HAP-1 (cell line): ENCODE results near the gene CDX2.

Experiments
- DNase-seq, 2 experiments: peaks; one replicate each; pipeline ENCODE4 v3.0.0-alpha.2; 2016 to 2020; ENCODE audit warnings: low spot score in 2 of 2
- H3K27me3 ChIP-seq: fragments of 250-450 bp; sonication (Bioruptor Pico); 2 replicates; pipeline ENCODE4 v1.5.1; 2020; ENCODE audit warnings: low read depth, mild to moderate bottlenecking, moderate library complexity
- H3K36me3 ChIP-seq: fragments of 250-450 bp; sonication (Bioruptor Pico); replicated peaks from 2 replicates; pipeline ENCODE4 v1.5.1; 2020; ENCODE audit warnings: mild to moderate bottlenecking
- H3K4me1 ChIP-seq: fragments of 250-450 bp; sonication (Bioruptor Pico); 2 replicates; pipeline ENCODE4 v1.5.1; 2020; ENCODE audit warnings: mild to moderate bottlenecking
- H3K4me3 ChIP-seq: fragments of 250-450 bp; sonication (Bioruptor Pico); 2 replicates; pipeline ENCODE4 v1.5.1; 2020; ENCODE audit warnings: mild to moderate bottlenecking, moderate library complexity
- H3K9me3 ChIP-seq: fragments of 250-450 bp; sonication (Bioruptor Pico); 2 replicates; pipeline ENCODE4 v1.5.1; 2020; ENCODE audit warnings: mild to moderate bottlenecking, moderate library complexity
- in situ Hi-C: fragments of 300-500 bp; cut with MboI; formaldehyde crosslinking; loops from 3 replicates; pipeline ENCODE4 v1.14.3; 2020; ENCODE audit warnings: low sequenced_read_pairs, inconsistent platforms, mixed read lengths

The CDX2 gene

GRCh38 chr13:27973961-27974662 lies 5.0 kb upstream of the CDX2 start:
- DNase-seq = no peak
- no peak overlapping the region for H3K4me3 ChIP-seq
- H3K4me1 ChIP-seq = peaks cover 3% of the 10 kb centered on the region; the same call in 1 of the 2 replicates
- in situ Hi-C loops = no loop called here
- H3K9me3 ChIP-seq = no peaks in the 10 kb centered on the region
- H3K27me3 ChIP-seq = no peaks in the 10 kb centered on the region
- H3K36me3 ChIP-seq = no peaks in the 10 kb centered on the region

- no peak overlapping the region for H3K4me3 ChIP-seq
- no peaks in the 10 kb centered on the region for H3K27me3 ChIP-seq
- DNase-seq = no peak
- no peaks in the 10 kb centered on the region for H3K9me3 ChIP-seq
- H3K4me1 ChIP-seq = peaks cover 3% of the 10 kb centered on the region; the same call in 1 of the 2 replicates
- H3K36me3 ChIP-seq = no peaks in the 10 kb centered on the region
- in situ Hi-C loops = no loop called here
Observed at GRCh38 chr13:27973291-27973690, 4.2 kb upstream of the CDX2 start.

GRCh38 chr13:27972478-27972820 lies 3.3 kb upstream of the CDX2 start:
- H3K27me3 ChIP-seq = peaks cover 2% of the 10 kb centered on the region; the same call in 1 of the 2 replicates
- DNase-seq = no peak
- in situ Hi-C loops = no loop called here
- no peak overlapping the region for H3K4me3 ChIP-seq
- no peaks in the 10 kb centered on the region for H3K36me3 ChIP-seq
- no peaks in the 10 kb centered on the region for H3K9me3 ChIP-seq
- H3K4me1 ChIP-seq = peaks cover 3% of the 10 kb centered on the region

GRCh38 chr13:27971776-27972477 lies 2.8 kb upstream of the CDX2 start:
- in situ Hi-C loops = no loop called here
- Histone ChIP-seq H3K36me3 (no peaks in the 10 kb centered on the region), H3K27me3 (peaks cover 7% of the 10 kb centered on the region; the same call in 1 of the 2 replicates), H3K4me1 (peaks cover 3% of the 10 kb centered on the region), H3K4me3 (no peak overlapping the region), H3K9me3 (no peaks in the 10 kb centered on the region)
- no peak for DNase-seq

GRCh38 chr13:27971236-27971645 lies 2.1 kb upstream of the CDX2 start:
- H3K9me3 ChIP-seq = no peaks in the 10 kb centered on the region
- no peak for DNase-seq
- H3K27me3 ChIP-seq = peaks cover 7% of the 10 kb centered on the region; the same call in 1 of the 2 replicates
- in situ Hi-C loops = no loop called here
- peaks cover 3% of the 10 kb centered on the region for H3K4me1 ChIP-seq
- H3K4me3 ChIP-seq = no peak overlapping the region
- no peaks in the 10 kb centered on the region for H3K36me3 ChIP-seq

- Histone ChIP-seq H3K36me3 (no peaks in the 10 kb centered on the region), H3K27me3 (peaks cover 7% of the 10 kb centered on the region; the same call in 1 of the 2 replicates), H3K4me3 (no peak overlapping the region), H3K9me3 (no peaks in the 10 kb centered on the region), H3K4me1 (peaks cover 4% of the 10 kb centered on the region)
- DNase-seq = no peak
- in situ Hi-C loops = no loop called here
Observed at GRCh38 chr13:27970382-27971235, 1.5 kb upstream of the CDX2 start.

GRCh38 chr13:27969866-27970229 lies 733 bp upstream of the CDX2 start:
- Histone ChIP-seq H3K4me3 (no peak overlapping the region), H3K36me3 (no peaks in the 10 kb centered on the region), H3K4me1 (peaks cover 6% of the 10 kb centered on the region), H3K27me3 (peaks cover 7% of the 10 kb centered on the region; the same call in 1 of the 2 replicates), H3K9me3 (no peaks in the 10 kb centered on the region)
- DNase-seq = no peak
- in situ Hi-C loops = no loop called here

GRCh38 chr13:27968316-27969081 lies 616 bp downstream of the CDX2 start:
- H3K9me3 ChIP-seq = no peaks in the 10 kb centered on the region
- H3K36me3 ChIP-seq = no peaks in the 10 kb centered on the region
- in situ Hi-C loops = no loop called here
- peaks cover 7% of the 10 kb centered on the region; the same call in 1 of the 2 replicates for H3K27me3 ChIP-seq
- peak overlapping the region; percentile 53 for H3K4me3 ChIP-seq
- DNase-seq = peak in 1 of 2 experiments; percentile 54
- peaks cover 6% of the 10 kb centered on the region for H3K4me1 ChIP-seq

- no peaks in the 10 kb centered on the region for H3K9me3 ChIP-seq
- H3K4me1 ChIP-seq = peaks cover 6% of the 10 kb centered on the region
- in situ Hi-C loops = no loop called here
- H3K27me3 ChIP-seq = peaks cover 7% of the 10 kb centered on the region; the same call in 1 of the 2 replicates
- peak overlapping the region; percentile 53 for H3K4me3 ChIP-seq
- no peaks in the 10 kb centered on the region for H3K36me3 ChIP-seq
- DNase-seq = peak in 1 of 2 experiments; percentile 58
Observed at GRCh38 chr13:27967736-27968315, 1.3 kb downstream of the CDX2 start.

GRCh38 chr13:27967203-27967735 lies 1.8 kb downstream of the CDX2 start:
- in situ Hi-C loops = no loop called here

GRCh38 chr13:27966641-27967202 lies 2.4 kb downstream of the CDX2 start:
- peak in 1 of 2 experiments; percentile 29 for DNase-seq
- no peaks in the 10 kb centered on the region for H3K36me3 ChIP-seq
- in situ Hi-C loops = no loop called here
- H3K27me3 ChIP-seq = peaks cover 7% of the 10 kb centered on the region; the same call in 1 of the 2 replicates
- H3K9me3 ChIP-seq = no peaks in the 10 kb centered on the region
- H3K4me1 ChIP-seq = peaks cover 6% of the 10 kb centered on the region
- H3K4me3 ChIP-seq = peak overlapping the region; percentile 53

More at GRCh38 chr13:27967203-27967735, 1.8 kb downstream of the CDX2 start:
- H3K9me3 ChIP-seq = no peaks in the 10 kb centered on the region
- peak overlapping the region; percentile 53 for H3K4me3 ChIP-seq
- peaks cover 7% of the 10 kb centered on the region; the same call in 1 of the 2 replicates for H3K27me3 ChIP-seq
- no peaks in the 10 kb centered on the region for H3K36me3 ChIP-seq
- peak in 1 of 2 experiments; percentile 37 for DNase-seq
- H3K4me1 ChIP-seq = peaks cover 6% of the 10 kb centered on the region
